Neural cell (in vitro differentiated cells): ENCODE measurements around the gene CAMK1D. TPM values are rescaled to one million over a fixed set of nuclear protein-coding genes. Genes with fewer than 3 reads are reported as not detected.

Experiments
- H2AFZ ChIP-seq: fragments of 200-600, 300-800 bp; sonication (generic), shearing (Covaris generic); 2 replicates; pipeline ENCODE4 v1.6.0; 2014; ENCODE audit warnings: low read depth, mild to moderate bottlenecking, antibody characterized with exemption, low read length, moderate library complexity
- H3F3A ChIP-seq: fragments of 200-600 bp; shearing (Covaris generic); 2 replicates; pipeline ENCODE4 v1.6.1; 2016; ENCODE audit warnings: mild to moderate bottlenecking, moderate library complexity, mixed read lengths, antibody characterized with exemption, low read length; ENCODE audit not compliant: insufficient read depth, poor library complexity, severe bottlenecking
- H3K27ac ChIP-seq: fragments of 200-600, 300-800 bp; sonication (generic), shearing (Covaris generic); 2 replicates; pipeline ENCODE4 v1.5.1; 2014; ENCODE audit warnings: mild to moderate bottlenecking, low read length, moderate library complexity
- H3K27me3 ChIP-seq: fragments of 300-800, 200-600 bp; sonication (generic), shearing (Covaris generic); 2 replicates; pipeline ENCODE4 v1.6.0; 2014; ENCODE audit warnings: mild to moderate bottlenecking, low read depth, low read length, moderate library complexity; ENCODE audit not compliant: insufficient read depth
- H3K36me3 ChIP-seq: fragments of 300-800, 200-600 bp; sonication (generic), shearing (Covaris generic); 2 replicates; pipeline ENCODE4 v1.5.1; 2014; ENCODE audit warnings: mild to moderate bottlenecking, antibody characterized with exemption, low read length, moderate library complexity; ENCODE audit not compliant: insufficient read depth
- H3K4me2 ChIP-seq: fragments of 300-800, 200-600 bp; sonication (generic), shearing (Covaris generic); 2 replicates; pipeline ENCODE4 v1.6.0; 2014; ENCODE audit warnings: mild to moderate bottlenecking, low read length
- H3K4me3 ChIP-seq: fragments of 300-800, 200-600 bp; sonication (generic), shearing (Covaris generic); 2 replicates; pipeline ENCODE4 v1.5.1; 2014; ENCODE audit warnings: mild to moderate bottlenecking, low read length, moderate library complexity
- H3K79me2 ChIP-seq: fragments of 200-600 bp; shearing (Covaris generic); replicated peaks from 2 replicates; pipeline ENCODE4 v1.6.0; 2014; ENCODE audit warnings: mild to moderate bottlenecking, low read length, moderate library complexity; ENCODE audit not compliant: insufficient read depth
- H3K9ac ChIP-seq: fragments of 300-800, 200-600 bp; sonication (generic), shearing (Covaris generic); 2 replicates; pipeline ENCODE4 v1.6.1; 2016; ENCODE audit warnings: mild to moderate bottlenecking, low read length, mixed read lengths
- H3K9me2 ChIP-seq: fragments of 200-600 bp; shearing (Covaris generic); 2 replicates; pipeline ENCODE4 v1.6.1; 2016; ENCODE audit warnings: mild to moderate bottlenecking, low read length, mixed read lengths; ENCODE audit not compliant: insufficient read depth
- H3K9me3 ChIP-seq: fragments of 200-600, 300-800 bp; sonication (generic), shearing (Covaris generic); 2 replicates; pipeline ENCODE4 v1.6.1; 2016; ENCODE audit warnings: mild to moderate bottlenecking, mixed run types, low read length, moderate library complexity, mixed read lengths
- H4K20me1 ChIP-seq: fragments of 200-600 bp; shearing (Covaris generic); 2 replicates; pipeline ENCODE4 v1.6.1; 2016; ENCODE audit warnings: mild to moderate bottlenecking, mixed run types; ENCODE audit not compliant: insufficient read depth
- EP300 ChIP-seq: fragments of 450-650 bp; conservative IDR thresholded peaks from 2 replicates; pipeline ENCODE4 v1.6.1; 2014; ENCODE audit warnings: antibody characterized with exemption, mild to moderate bottlenecking, moderate library complexity; ENCODE audit not compliant: poor library complexity, severe bottlenecking
- EZH2 ChIP-seq: fragments of 200-600, 300-800 bp; shearing (Covaris generic), sonication (generic); IDR thresholded peaks from 2 replicates; pipeline ENCODE4 v1.6.1; 2014; ENCODE audit warnings: antibody characterized with exemption, low read length, borderline replicate concordance, mild to moderate bottlenecking; ENCODE audit not compliant: insufficient read depth, poor library complexity, severe bottlenecking
- MXI1 ChIP-seq: fragments of 450-650 bp; conservative IDR thresholded peaks from 2 replicates; pipeline ENCODE4 v1.6.1; 2014; ENCODE audit warnings: antibody characterized with exemption, mild to moderate bottlenecking; ENCODE audit not compliant: poor library complexity, severe bottlenecking
- POLR2AphosphoS5 ChIP-seq: IDR thresholded peaks from 2 replicates; pipeline ENCODE4 v1.6.1; 2012
- RAD21 ChIP-seq: fragments of 450-650 bp; conservative IDR thresholded peaks from 2 replicates; pipeline ENCODE4 v1.6.1; 2014; ENCODE audit warnings: antibody characterized with exemption, mild to moderate bottlenecking, moderate library complexity
- REST ChIP-seq: IDR thresholded peaks from 2 replicates; pipeline ENCODE4 v1.6.1; 2012; ENCODE audit warnings: borderline replicate concordance
- SMC3 ChIP-seq: fragments of 450-650 bp; conservative IDR thresholded peaks from 2 replicates; pipeline ENCODE4 v1.6.1; 2014; ENCODE audit warnings: antibody characterized with exemption, mild to moderate bottlenecking, moderate library complexity; ENCODE audit not compliant: poor library complexity
- TAF1 ChIP-seq: IDR thresholded peaks from 2 replicates; pipeline ENCODE4 v1.6.1; 2012; ENCODE audit warnings: low read depth
- polyA plus RNA-seq: library from polyadenylated mRNA; depleted of rRNA; stranded (reverse); fragments of >200 nt; gene quantifications from 2 replicates; pipeline ENCODE4 v1.2.3, GENCODE V29; 2014
- TF ChIP-seq, protein P1 (sequence below): fragments of 450-650 bp; IDR thresholded peaks from 2 replicates; pipeline ENCODE4 v1.5.1; 2014; ENCODE audit warnings: antibody characterized with exemption, mild to moderate bottlenecking, moderate library complexity; ENCODE audit not compliant: poor library complexity, severe bottlenecking

The CAMK1D gene
- polyA plus RNA-seq, 1 donor from 2014 or later: 13.8 TPM

- H3K9me2 ChIP-seq: no peaks in the 10 kb centered on the region
- no peaks in the 10 kb centered on the region for H3F3A ChIP-seq
- H3K9ac ChIP-seq: no peak overlapping the region
- no peaks in the 10 kb centered on the region for H3K36me3 ChIP-seq
- H3K27ac ChIP-seq: no peak overlapping the region
- no peaks in the 10 kb centered on the region for H3K79me2 ChIP-seq
- no peaks in the 10 kb centered on the region for H3K27me3 ChIP-seq
- H3K4me2 ChIP-seq: no peak overlapping the region
- no peak overlapping the region for H3K4me3 ChIP-seq
- TF ChIP-seq, protein P1, sequence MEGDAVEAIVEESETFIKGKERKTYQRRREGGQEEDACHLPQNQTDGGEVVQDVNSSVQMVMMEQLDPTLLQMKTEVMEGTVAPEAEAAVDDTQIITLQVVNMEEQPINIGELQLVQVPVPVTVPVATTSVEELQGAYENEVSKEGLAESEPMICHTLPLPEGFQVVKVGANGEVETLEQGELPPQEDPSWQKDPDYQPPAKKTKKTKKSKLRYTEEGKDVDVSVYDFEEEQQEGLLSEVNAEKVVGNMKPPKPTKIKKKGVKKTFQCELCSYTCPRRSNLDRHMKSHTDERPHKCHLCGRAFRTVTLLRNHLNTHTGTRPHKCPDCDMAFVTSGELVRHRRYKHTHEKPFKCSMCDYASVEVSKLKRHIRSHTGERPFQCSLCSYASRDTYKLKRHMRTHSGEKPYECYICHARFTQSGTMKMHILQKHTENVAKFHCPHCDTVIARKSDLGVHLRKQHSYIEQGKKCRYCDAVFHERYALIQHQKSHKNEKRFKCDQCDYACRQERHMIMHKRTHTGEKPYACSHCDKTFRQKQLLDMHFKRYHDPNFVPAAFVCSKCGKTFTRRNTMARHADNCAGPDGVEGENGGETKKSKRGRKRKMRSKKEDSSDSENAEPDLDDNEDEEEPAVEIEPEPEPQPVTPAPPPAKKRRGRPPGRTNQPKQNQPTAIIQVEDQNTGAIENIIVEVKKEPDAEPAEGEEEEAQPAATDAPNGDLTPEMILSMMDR: no peak
- TF ChIP-seq SMC3 (no peak), POLR2AphosphoS5 (no peak), MXI1 (no peak), EZH2 (no peak), EP300 (no peak), REST (no peak), RAD21 (no peak), TAF1 (no peak)
- H3K9me3 ChIP-seq: no peaks in the 10 kb centered on the region
- no peak overlapping the region for H2AFZ ChIP-seq
- no peaks in the 10 kb centered on the region for H4K20me1 ChIP-seq
These were observed 331.9 kb downstream of the CAMK1D start for GRCh38 chr10:12681252-12681651.

DNA sequence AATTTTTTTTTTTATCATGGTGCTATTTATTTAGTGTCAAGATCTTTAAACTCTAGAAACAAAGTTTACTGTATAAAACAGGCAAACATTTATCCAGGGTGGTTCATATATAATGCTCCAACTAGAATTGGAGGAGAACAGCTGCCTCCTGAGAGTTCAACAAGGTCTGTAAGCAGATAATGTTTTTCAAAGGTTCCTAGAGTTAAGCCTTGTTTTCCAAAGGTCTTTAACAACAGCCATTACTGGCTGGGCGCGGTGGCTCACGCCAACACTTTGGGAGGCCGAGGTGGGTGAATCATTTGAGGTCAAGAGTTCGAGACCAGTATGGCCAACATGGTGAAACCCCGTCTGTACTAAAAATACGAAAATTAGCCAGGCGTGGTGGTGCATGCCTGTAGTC lies 335.4 kb downstream of the CAMK1D start:
- no peak overlapping the region for H2AFZ ChIP-seq
- no peak overlapping the region for H3K4me2 ChIP-seq
- no peak overlapping the region for H3K4me3 ChIP-seq
- no peaks in the 10 kb centered on the region for H3K9me3 ChIP-seq
- no peaks in the 10 kb centered on the region for H3K36me3 ChIP-seq
- TF ChIP-seq MXI1 (no peak), EP300 (no peak), TAF1 (no peak)
- H3K27ac ChIP-seq: no peak overlapping the region
- H3K79me2 ChIP-seq: no peaks in the 10 kb centered on the region
- no peaks in the 10 kb centered on the region for H3K9me2 ChIP-seq
- H3K9ac ChIP-seq: no peak overlapping the region
- H3F3A ChIP-seq: no peaks in the 10 kb centered on the region
- H3K27me3 ChIP-seq: no peaks in the 10 kb centered on the region
- H4K20me1 ChIP-seq: no peaks in the 10 kb centered on the region
